NCI-H1417 treated with DMSO at 0.1 percent for 48 hours (cell line): Measurements from ENCODE around the gene TLE1.

Source experiments
- DNase-seq: peaks from one replicate; lab custom pipeline; 2025; lab: John Stamatoyannopoulos, UW

TLE1 gene

DNA sequence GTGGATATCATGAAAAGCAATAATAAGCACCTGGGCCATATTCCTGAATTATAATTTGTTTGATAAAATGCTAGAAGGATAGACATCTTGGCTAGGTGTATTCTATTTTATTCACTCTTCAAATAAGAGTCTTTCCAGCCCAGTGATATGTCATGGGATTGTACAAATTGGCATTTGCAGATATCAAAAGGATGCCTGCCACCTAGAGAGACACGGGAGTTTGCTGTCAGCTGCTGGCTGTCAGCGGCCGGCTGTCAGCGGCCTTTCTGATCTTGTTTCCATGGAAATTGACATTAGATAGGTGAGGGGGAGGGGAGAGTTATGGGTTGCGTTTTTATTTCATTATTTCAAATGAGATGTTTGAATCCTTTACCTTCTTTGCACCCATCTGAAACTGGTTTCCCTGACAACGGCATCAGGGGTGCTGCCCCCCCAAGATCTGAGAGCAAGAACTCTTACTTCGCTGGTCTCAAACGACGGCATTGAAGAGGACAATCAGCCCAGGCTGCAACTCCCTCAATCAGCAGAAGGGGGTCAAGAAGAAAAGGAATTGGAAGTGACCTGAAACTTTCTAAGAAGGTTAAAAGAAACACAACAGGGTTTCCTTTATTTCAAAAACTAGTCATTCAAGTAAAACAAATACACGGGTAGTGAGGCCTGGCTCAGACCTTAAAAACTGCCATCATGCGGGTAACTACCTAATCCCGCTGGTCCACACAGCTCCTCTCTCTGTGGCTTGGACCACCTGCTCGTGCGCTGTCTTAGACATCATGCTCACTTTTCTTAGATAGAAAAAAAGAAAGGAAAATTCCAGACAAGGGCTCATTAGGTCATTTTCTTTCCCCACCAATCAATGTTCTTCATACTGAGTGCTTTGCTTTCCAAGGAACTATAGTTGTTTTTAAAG, 115.7 kb downstream of the TLE1 start:
- no peak for DNase-seq

DNA sequence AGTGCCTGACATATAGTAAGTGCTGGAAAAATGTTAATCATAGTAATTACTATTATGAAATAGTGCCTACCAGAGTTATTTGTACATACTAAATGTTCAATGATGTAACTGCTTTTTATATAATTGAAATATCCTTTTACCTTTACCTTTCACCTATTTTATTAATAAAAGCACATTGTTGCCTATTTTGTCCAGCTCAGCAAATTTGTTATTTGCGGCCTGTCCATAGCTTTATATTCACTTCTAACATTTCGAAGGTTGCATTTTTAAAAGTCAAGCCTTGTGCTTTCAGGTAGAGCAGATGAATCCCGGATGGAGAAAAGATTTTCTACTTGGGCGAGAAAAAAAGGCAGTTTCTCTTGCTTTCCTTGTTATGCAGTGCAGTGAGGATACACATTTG, 119.3 kb downstream of the TLE1 start:
- DNase-seq = no peak

DNA sequence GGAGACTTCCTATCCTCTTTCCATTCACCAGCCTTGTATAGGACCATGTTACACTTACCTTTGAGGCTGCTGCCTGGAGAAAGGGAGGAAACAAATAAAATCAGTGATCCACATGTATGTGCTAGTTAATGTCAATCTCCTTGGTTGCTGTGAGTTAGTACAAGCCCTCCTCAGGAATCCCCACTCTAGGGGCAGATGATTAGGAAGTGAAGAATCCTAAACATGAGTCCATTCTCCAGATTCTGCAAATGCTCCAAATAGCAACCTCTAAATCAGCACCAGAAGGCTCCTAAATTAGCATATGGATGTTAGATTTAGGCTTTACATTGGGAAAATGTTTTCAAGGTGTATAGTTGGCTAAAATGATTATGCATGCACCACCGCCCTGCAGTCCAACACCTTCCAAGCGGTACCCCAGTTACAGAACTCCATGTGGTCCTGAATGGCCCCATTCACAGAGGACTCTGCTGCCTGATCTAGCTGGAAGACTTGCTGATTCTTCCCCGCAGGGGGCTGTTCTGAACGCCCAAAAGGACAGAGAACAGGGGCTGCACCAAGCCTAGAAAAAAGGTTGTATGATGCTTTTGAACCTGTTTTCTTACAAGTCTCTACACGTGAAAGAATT, 123.2 kb downstream of the TLE1 start:
- no peak for DNase-seq

DNA sequence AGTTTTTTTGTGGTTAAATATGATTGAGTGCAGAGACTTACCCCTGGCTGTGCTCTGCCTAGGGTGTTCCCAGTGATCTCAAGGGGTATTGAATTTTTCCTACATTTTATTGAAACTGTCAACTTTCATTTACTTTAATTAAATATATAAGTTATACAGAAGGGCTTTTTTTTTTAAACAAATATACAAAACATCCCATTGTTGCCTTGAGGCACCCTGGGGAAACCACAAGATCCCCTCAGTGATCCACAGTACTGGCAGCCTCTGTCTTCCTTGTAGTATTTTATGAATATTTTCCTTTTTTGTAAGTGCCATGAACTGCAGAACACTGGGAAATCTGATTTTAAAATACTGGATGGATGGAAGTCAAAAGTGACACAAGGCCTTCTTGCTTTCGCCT, 123.7 kb downstream of the TLE1 start:
- no peak for DNase-seq

DNA sequence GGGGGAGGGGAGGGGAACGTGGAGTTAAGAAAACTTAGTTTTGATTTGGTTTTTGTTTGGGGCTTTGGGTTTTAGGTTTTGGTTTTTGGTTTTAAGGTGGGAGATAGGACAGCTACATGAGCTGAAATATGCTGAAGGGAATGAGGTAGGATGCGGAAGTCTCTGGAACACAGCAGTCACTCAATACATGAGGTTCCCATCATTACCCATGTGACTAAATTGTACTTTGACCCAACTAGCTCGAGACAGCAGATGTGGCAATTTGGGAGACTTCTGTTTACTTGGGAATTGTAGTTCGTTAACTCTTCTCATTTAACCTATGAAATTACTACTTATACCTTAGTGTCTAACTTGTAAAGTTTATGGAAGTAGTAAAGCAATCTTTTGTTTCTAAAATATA, 124.2 kb downstream of the TLE1 start:
- DNase-seq = no peak

DNA sequence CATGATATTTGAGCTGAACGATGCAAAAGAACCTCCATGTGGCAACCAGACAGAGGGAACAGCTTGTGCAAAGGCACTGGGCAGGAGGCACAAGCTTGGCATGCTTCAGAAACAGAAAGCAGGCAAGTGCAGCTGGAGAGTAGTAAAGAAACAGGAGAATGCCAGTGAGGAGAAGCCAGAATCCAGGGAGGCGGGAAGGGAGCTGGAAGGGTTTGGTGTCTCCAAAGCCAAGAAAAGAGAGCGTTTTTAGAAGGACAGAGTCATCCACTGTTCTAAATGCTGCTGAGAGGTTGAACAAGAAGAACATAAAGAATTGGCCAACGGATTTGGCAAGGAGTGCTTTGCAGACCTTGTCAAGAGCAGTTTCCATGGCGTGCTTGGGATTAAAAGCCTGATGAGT, 124.7 kb downstream of the TLE1 start:
- no peak for DNase-seq

DNA sequence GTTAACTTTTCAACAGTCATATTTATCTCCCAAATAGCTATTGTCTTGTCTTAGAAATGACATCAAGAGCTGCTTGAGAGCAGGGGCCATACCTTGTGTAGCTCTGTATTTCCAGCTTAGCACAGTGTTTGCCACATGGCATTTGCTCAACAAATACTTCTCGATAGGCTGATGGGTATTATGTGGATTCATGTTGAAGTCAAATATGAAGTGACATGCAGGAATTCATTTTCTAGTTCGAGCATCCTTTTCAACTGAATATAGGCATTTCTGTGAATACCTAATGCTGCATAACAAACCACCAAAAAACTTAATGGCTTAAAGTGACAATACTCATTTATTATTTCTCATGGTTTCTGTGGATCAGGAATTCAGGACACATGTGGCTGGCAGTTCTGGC, 125.6 kb downstream of the TLE1 start:
- DNase-seq = no peak

DNA sequence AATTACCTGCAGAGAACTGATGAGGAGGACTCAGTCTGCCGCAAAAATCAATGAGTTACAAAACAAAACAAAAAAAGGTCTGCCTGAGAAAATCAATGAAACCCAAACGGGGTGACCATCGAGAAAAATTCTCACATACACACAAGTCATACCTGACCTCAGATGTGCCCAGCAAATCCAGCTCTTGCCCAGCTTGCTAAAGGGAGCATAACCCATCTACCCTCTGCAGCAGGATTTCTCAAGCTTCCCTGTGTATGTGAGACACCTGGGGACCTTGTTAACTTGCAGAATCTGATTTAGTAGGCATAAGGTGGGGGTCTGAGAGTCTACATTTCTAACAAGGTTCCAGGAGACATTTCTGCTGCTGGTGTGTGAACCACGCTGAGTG, 126.3 kb downstream of the TLE1 start:
- no peak for DNase-seq

DNA sequence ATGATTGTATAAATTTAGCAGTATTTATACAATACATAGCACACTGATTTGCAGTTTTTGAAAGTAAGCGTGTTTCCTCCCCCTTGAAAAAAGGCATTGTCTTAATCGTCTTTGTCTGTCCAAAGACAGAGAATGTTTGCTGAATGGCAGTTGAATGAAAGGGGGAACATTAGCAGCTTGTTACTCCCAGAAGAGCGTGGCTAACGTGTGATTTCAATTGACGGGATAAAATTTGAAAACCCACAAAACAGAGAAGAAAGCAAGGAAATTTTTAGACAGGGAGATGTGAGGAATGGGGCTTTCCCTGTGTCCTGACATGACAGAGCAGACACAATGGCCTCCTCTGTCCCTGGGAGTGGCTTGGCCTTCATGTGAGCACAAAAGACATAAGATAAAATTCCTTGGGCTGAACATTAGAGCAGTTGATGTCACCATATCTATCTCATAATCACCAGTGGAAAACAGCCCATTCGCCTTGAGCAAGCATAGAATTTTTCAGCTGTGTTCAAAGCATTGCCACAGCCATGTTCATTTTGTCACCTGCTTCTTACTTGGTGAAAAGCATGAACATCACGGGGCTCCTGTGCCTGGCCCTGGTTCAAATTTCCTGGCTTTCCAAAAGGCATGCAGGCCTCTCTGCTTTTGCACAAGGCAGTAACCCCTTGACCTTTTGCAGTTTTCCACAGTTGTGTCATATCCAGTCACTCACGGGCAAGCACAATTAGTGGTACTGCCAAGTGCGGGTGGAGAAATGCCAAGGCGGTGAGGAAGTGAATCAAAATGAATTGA, 126.9 kb downstream of the TLE1 start:
- DNase-seq = no peak

DNA sequence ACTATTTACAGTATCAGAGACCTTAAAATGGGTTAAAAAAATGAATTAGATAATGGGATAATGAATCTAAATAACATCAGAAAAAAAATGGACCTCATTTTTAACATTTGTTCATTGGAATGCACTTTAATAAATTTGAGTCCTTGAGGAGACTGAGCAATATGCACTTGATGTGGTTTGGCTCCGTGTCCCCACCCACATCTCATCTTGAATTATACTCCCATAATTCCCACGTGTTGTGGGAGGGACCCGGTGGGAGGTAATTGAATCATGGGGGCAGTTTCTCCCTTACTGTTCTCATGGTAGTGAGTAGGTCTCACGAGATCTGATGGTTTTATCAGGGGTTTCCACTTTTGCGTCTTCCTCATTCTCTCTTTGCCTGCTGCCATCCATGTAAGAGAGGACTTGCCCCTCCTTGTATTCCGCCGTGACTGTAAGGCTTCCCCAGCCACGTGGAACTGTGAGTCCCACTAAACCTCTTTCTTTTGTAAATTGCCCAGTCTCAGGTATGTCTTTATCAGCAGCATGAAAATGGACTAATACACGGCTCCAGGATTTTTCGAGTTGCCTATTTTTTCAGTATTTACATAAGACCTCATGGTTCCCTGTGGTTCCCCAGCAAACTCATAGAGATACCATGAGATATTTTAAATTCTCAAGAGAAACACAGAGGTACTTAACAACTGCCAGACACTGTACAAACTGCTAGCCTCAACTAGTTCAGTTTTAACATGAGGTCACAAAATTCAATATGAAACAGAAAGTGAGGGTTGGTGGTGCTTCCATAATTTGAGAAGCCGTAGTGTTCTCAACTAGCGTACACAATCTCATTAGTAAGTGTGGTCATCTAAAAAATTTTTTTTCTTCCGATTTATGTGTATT, 128.3 kb downstream of the TLE1 start:
- DNase-seq = no peak

DNA sequence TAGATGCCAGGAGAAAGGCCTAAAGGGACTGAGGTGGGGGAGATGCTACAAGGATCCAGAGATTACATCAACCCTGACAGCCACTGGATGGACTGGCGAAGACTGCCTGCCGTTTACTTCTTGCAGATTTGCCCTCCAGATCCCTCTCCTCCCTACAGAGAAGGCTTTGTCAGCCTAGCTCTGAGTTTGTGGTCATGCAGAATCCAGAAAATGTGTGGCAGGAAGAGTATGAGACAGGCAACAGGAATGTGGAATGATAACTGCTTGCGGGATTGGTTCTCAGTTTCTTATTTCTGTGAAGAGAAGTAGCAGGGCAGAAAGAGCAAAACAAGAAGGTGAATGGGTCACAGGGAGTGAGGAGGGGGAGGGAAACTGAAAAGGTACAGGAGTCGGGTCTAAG, 129.6 kb downstream of the TLE1 start:
- no peak for DNase-seq

DNA sequence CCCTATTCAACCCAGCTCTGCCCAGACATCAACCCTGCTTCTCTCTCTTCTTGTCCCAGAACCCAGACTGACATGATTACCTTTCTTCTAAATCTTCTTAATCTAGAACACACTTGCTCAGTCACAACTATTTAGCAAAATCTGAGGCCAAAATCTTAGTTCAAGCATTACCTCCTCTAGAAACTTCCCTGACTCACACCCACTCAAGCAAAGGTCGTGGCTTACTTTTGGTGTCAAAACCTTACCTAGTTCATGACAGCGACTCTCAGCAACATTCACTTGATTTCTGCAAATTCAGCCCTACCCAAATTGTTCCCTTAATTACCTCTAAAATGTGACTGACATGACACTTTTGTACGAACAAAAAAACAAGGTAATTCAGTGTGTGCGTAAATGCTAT, 130.2 kb downstream of the TLE1 start:
- no peak for DNase-seq

DNA sequence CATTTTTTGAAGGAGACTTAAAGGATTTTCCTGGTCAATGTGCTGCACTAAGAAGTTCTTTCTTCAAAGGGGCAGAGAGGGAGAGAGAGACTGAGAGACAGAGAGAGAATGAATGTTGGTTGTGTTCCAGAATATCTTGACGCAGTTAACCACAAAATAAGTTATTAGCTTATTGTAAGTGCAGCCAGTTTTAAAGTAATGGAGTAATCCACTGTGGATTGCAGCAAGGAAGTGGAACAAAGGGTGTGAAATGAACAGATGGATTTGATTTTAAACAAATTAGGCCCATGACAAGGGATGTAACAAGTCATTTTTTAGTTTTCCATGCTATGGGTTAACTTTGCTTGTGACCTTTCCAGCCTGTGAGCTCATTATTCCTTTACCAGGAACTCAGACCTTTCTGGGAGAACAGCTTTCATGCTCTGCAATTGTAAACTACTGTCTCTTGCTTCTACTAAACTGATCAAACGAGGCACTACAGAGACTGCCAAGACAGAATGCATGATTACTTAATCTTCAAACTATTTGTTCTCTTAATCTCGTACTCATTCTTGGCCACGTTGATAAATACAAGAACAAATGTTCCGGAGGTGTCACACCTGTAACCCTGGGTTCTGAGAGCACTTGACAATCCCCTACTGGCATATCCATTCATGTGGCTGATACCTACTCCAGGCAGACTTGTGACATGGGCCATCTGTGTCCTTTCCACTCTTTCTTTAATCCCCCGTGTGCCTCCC, 131.1 kb downstream of the TLE1 start:
- DNase-seq = no peak

DNA sequence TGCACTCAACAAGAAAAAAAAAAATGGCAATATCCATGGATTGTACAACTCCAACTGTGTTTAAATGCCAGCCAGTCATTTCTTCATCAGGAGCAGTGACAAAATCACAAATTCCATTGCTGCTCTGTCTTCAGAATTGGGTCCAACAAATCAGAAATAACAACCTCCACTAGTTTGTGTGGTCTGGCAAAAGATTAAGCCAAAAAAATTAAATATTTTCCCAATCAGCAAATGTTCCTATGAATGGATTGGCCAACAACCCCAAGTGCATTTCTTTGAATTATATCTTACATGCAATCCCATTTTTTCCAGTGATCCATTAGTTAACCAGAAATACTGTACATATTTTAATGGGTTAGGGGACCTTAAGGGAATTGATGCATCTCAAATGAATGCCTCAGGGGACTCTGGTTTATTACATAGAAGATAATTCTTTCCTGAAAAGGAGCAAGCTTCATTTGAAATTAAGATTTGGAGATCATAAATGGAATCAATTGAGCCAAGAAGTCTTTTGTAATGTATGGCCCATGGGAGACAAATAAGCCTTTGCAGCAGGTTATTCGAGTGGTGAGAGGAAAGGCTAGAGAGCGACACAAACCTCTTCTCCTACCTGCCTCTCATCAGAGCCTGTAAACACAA, 131.8 kb downstream of the TLE1 start:
- DNase-seq = no peak

DNA sequence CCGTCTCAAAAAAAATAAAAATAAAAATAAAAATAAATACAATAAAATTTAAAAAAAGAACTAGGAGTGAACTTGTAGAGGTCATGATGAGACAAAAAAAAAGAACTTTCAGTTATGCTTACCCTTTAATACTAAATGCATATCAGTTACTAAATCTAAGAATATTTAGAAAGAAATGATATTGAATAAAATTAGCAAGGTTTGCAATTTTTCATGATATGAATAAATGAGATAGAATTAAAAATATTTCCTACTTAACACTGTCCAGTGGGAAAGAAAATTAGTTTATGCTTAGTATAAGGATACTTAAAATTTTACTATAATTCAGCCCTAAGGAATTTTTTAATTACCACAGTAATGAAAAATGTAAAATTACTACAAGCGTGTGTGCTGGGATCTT, 132.4 kb downstream of the TLE1 start:
- DNase-seq = no peak

DNA sequence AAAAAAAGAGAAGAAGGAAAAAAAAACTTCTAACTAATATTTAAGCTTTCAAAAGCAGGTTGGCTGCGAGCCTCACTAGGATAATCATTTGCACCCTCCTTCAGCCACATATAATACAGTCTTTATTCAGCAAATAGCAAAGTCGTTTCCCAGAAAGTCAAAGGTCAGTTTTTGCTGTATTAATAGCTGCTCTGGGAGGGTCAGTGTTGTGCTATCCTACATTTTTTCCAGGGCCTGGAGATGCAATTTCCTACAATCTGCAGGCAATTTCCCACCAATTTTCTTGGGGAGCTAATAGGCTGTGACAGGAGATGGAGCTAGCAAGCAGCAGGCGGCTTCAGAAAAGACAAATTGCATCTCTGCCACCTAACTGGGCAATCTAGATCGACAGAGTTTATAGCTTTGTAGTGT, 136.8 kb downstream of the TLE1 start:
- DNase-seq = no peak

DNA sequence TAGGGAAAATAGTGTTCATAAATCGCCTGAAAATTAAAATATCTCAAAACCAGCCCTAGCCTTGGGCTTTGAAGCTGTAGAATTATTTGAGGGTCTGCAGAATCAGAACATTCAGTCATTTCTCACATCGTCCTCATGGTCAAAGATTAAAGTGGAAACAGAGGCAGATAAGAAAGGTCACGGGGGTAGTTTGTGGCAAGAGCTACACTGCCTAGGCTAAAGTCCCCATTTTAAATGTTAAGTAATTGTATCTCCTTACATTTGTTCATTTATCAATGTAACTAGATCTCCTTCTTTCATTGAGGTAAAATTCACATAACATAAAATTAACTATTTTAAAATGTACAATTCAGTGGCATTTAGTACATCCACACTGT, 139.2 kb downstream of the TLE1 start:
- DNase-seq = no peak

DNA sequence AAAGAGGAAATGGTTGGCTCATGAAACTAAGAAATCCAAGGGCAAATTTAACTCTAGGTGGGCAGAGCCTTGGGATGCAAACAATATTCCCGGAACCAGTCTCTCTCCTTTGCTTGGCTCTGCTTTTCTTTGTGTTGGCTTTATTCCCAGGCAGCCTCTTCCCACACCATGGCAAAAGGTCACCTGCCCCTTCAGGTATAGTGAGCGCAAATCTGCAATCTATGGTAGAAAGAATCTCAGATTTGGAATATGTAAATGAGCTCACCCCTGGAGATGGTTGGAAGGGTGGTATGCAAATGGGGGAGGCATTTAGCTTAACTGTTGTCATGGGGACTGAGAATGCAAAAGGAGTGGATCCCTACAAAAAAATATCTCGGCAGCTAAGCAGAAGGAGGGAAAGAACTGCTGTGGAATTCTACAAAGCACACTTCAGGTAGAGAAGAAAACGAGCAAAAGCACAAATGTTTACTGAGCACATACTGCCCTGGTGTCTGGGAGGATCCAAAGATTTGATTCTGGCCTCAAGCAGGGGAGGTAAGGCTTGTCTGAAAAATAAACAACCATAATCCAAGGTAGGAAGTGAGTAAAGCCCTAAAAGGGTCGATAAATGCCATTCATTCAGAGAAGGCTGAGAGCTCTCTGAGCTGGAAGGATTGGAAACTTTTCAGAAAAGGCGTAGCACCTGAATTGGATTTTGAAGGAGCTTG, 139.7 kb downstream of the TLE1 start:
- DNase-seq = no peak

DNA sequence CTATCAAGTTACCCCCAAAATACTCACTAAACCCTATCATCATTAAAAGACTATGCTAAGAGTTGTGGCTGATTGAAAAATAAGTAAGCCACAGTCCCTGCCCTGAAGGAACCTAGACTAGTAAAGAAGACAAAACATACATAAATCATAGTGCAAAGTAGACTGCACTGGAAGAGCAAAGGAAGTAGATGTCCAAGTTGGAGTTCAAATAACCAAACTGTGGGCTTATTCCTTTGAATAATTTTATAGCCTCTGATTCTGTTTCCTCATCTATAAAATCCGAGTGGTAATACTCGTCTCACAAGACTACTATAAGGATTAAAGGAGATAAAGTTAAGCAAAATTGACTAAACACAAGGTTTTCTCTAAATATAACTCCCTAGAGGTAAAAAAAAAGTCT, 140.4 kb downstream of the TLE1 start:
- no peak for DNase-seq

DNA sequence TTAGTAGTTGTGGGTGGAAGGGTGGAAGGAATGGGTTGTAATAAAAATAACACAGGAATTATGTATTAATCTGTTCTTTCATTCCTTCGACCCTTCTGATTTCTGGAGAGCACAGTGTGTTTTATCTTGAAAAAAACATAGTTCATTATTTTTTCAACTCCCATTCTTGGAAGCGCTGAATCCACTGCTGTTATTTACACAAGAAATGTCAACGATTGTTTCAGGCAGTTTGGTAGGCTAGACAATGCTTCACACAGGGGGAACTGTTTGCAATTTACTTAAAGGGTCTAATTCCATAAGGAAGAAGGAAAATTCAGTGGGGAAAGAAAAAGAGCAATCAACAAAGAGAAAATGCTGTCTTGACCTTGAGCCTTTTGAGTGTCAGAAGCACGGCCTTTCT, 142.9 kb downstream of the TLE1 start:
- no peak for DNase-seq
